ENCODE data around the gene HP1BP3. TPM values are rescaled to one million over a fixed set of nuclear protein-coding genes. Genes with fewer than 3 reads are reported as not detected.

HP1BP3 gene
- total RNA-seq, 3 donors from 2014 or later, result 168 to 276 (median 246) TPM

GRCh38 chr1:20701847-20702246 lies 85.3 kb downstream of the HP1BP3 start:
- H3K9me3 ChIP-seq, result no peaks in the 10 kb centered on the region
- intact Hi-C loops (cut with DNase I, micrococcal nuclease), result no loop called here
- no peak overlapping the region for H3K4me3 ChIP-seq
- ATAC-seq (no peak), DNase-seq (no peak)
- no peaks in the 10 kb centered on the region for H3K4me1 ChIP-seq (ENCODE audit: low read depth)
- H3K36me3 ChIP-seq (ENCODE audit: low read depth), result no peaks in the 10 kb centered on the region
- no peak for TF ChIP-seq CTCF (IDR thresholded peaks at IDR 0.05)

- no peak for ATAC-seq
- Histone ChIP-seq H3K4me1 (ENCODE audit: low read depth) (no peaks in the 10 kb centered on the region), H3K36me3 (ENCODE audit: low read depth) (no peaks in the 10 kb centered on the region), H3K4me3 (no peak overlapping the region), H3K9me3 (no peaks in the 10 kb centered on the region)
- no peak for DNase-seq
- intact Hi-C loops (cut with DNase I, micrococcal nuclease), result no loop called here
- TF ChIP-seq CTCF (IDR thresholded peaks at IDR 0.05), result no peak
These were observed 85.7 kb downstream of the HP1BP3 start for GRCh38 chr1:20701446-20701845.

GRCh38 chr1:20700636-20701215 lies 86.4 kb downstream of the HP1BP3 start:
- Histone ChIP-seq H3K4me3 (no peak overlapping the region), H3K36me3 (ENCODE audit: low read depth) (no peaks in the 10 kb centered on the region), H3K4me1 (ENCODE audit: low read depth) (peaks cover 2% of the 10 kb centered on the region), H3K9me3 (no peaks in the 10 kb centered on the region)
- ATAC-seq, result no peak
- intact Hi-C loops (cut with DNase I, micrococcal nuclease), result no loop called here
- TF ChIP-seq CTCF (IDR thresholded peaks at IDR 0.05), result no peak
- no peak for DNase-seq

GRCh38 chr1:20699558-20699957 lies 87.5 kb downstream of the HP1BP3 start:
- no peak for DNase-seq
- no peaks in the 10 kb centered on the region for H3K9me3 ChIP-seq

GRCh38 chr1:20698195-20698910 lies 88.8 kb downstream of the HP1BP3 start:
- no peak for TF ChIP-seq CTCF (IDR thresholded peaks at IDR 0.05)
- H3K9me3 ChIP-seq, result no peaks in the 10 kb centered on the region
- H3K36me3 ChIP-seq (ENCODE audit: low read depth), result no peaks in the 10 kb centered on the region
- ATAC-seq (no peak), DNase-seq (no peak)
- no peak overlapping the region for H3K4me3 ChIP-seq
- intact Hi-C loops (cut with DNase I, micrococcal nuclease), result loop anchor here (5.0 to 10.0 kb wide), 2 partner anchors 496 to 499 kb away; no protein-coding TSS in a partner anchor
- H3K4me1 ChIP-seq (ENCODE audit: low read depth), result peaks cover 2% of the 10 kb centered on the region

More at GRCh38 chr1:20699558-20699957, 87.5 kb downstream of the HP1BP3 start:
- TF ChIP-seq CTCF (IDR thresholded peaks at IDR 0.05), result no peak
- Histone ChIP-seq H3K36me3 (ENCODE audit: low read depth) (no peaks in the 10 kb centered on the region), H3K4me1 (ENCODE audit: low read depth) (peaks cover 2% of the 10 kb centered on the region), H3K4me3 (no peak overlapping the region)
- intact Hi-C loops (cut with DNase I, micrococcal nuclease), result loop anchor here (5.0 to 10.0 kb wide), 2 partner anchors 495 to 498 kb away; no protein-coding TSS in a partner anchor
- ATAC-seq, result no peak
